H1 (cell line): ENCODE measurements around the gene TCF21. TPM values are rescaled to one million over a fixed set of nuclear protein-coding genes. Genes with fewer than 3 reads are reported as not detected.

Source experiments
- CTCF ChIA-PET: fragments of 300-600 bp; sonication (Branson Sonifier 250); formaldehyde crosslinking; loops from one replicate; lab custom pipeline; 2021; ENCODE audit not compliant: partially characterized antibody; lab: Charles Lee
- POLR2A ChIA-PET: fragments of 300-600 bp; sonication (Branson Sonifier 250); formaldehyde crosslinking; loops from one replicate; lab custom pipeline; 2021; ENCODE audit warnings: inconsistent platforms; ENCODE audit not compliant: partially characterized antibody; lab: Charles Lee
- DNase-seq, 2 experiments: peaks; one replicate each; pipeline versions ENCODE4 v3.0.0 to v3.0.0-alpha.2; 2010 to 2022; ENCODE audit warnings: low spot score in 2 of 2, low read depth in 1 of 2, mixed read lengths in 1 of 2
- FAIRE-seq: peaks from 2 replicates; lab custom pipeline; 2011; peaks lifted over from hg19 to GRCh38; lab: Jason Lieb, UNC
- H2AFZ ChIP-seq: 2 replicates; pipeline ENCODE4 v1.8.1; 2012; ENCODE audit warnings: low read length, inconsistent platforms
- H2AK5ac ChIP-seq: 2 replicates; pipeline ENCODE4 v1.6.1; 2013; ENCODE audit warnings: low read depth, low read length
- H2BK120ac ChIP-seq: replicated peaks from 2 replicates; pipeline ENCODE3; 2013; ENCODE audit warnings: low read depth, low read length, inconsistent platforms
- H2BK12ac ChIP-seq: 2 replicates; pipeline ENCODE4 v1.6.1; 2013; ENCODE audit warnings: low read depth, low read length
- H2BK15ac ChIP-seq: 2 replicates; pipeline ENCODE4 v1.6.1; 2013; ENCODE audit warnings: low read length
- H2BK20ac ChIP-seq: 2 replicates; pipeline ENCODE4 v1.6.1; 2013; ENCODE audit warnings: low read length
- H2BK5ac ChIP-seq: 2 replicates; pipeline ENCODE4 v1.6.1; 2013; ENCODE audit warnings: low read depth, low read length
- H3K14ac ChIP-seq: 2 replicates; pipeline ENCODE4 v1.6.1; 2013; ENCODE audit warnings: inconsistent platforms; ENCODE audit not compliant: insufficient read length
- H3K18ac ChIP-seq: 2 replicates; pipeline ENCODE4 v1.6.1; 2013; ENCODE audit warnings: low read length; ENCODE audit errors: extremely low read depth
- H3K23ac ChIP-seq: 2 replicates; pipeline ENCODE4 v1.6.1; 2013; ENCODE audit warnings: inconsistent platforms; ENCODE audit not compliant: insufficient read length
- H3K23me2 ChIP-seq: 2 replicates; pipeline ENCODE4 v1.6.1; 2013; ENCODE audit warnings: low read depth, low read length
- H3K27ac ChIP-seq: 2 replicates; pipeline ENCODE4 v1.6.1; 2011; ENCODE audit warnings: low read depth, low read length, inconsistent platforms
- H3K27me3 ChIP-seq, 4 experiments: replicated peaks in 1 of 4; 1 replicate in 1 of 4; 2 replicates in 3 of 4; pipeline versions ENCODE4 v1.6.1 to v1.8.1; 2011 to 2013; ENCODE audit warnings: low read length in 3 of 4, mild to moderate bottlenecking in 3 of 4, inconsistent platforms in 2 of 4, mixed read lengths in 2 of 4, moderate library complexity in 1 of 4; ENCODE audit not compliant: control insufficient read depth in 3 of 4, insufficient read depth in 3 of 4; ENCODE audit errors: extremely low read depth in 1 of 4
- H3K36me3 ChIP-seq, 4 experiments: 2 replicates each; pipeline versions ENCODE4 v1.6.1 to v1.8.1; 2011 to 2013; ENCODE audit warnings: mild to moderate bottlenecking in 4 of 4, low read length in 3 of 4, moderate library complexity in 2 of 4, control low read depth in 1 of 4, inconsistent platforms in 1 of 4; ENCODE audit not compliant: insufficient read depth in 4 of 4, control insufficient read depth in 2 of 4
- H3K4ac ChIP-seq: replicated peaks from 2 replicates; pipeline ENCODE3; 2013; ENCODE audit warnings: low read length, low read depth, mixed read lengths, inconsistent platforms; ENCODE audit not compliant: insufficient read length
- H3K4me1 ChIP-seq, 4 experiments: replicated peaks in 1 of 4; 1 replicate in 1 of 4; 2 replicates in 3 of 4; pipeline versions ENCODE4 v1.6.1 to v1.8.1; 2011 to 2013; ENCODE audit warnings: low read length in 3 of 4, inconsistent platforms in 2 of 4, mixed read lengths in 1 of 4; ENCODE audit not compliant: insufficient read depth in 4 of 4, control insufficient read depth in 3 of 4
- H3K4me2 ChIP-seq, 2 experiments: 2 replicates each; pipeline versions ENCODE4 v1.6.1 to v1.8.1; 2011 to 2013; ENCODE audit warnings: low read depth in 2 of 2, low read length in 2 of 2, control low read depth in 1 of 2, inconsistent platforms in 1 of 2, mild to moderate bottlenecking in 1 of 2; ENCODE audit not compliant: insufficient read depth in 1 of 2
- H3K4me3 ChIP-seq, 4 experiments: fragments of 200-600, 300-600 bp in 1 of 4; sonication (generic), shearing (Covaris generic), sonication (Bioruptor Twin) in 1 of 4; 2 replicates each; pipeline versions ENCODE4 v1.5.1 to v1.8.1; 2011 to 2016; ENCODE audit warnings: low read length in 4 of 4, low read depth in 3 of 4, control low read depth in 2 of 4, inconsistent platforms in 2 of 4, mild to moderate bottlenecking in 2 of 4, mixed read lengths in 1 of 4, moderate library complexity in 1 of 4; ENCODE audit not compliant: insufficient read depth in 2 of 4; ENCODE audit errors: extremely low read depth in 1 of 4
- H3K56ac ChIP-seq: replicated peaks from 2 replicates; pipeline ENCODE3; 2013; ENCODE audit warnings: low read depth, mild to moderate bottlenecking, mixed read lengths, low read length, inconsistent platforms; ENCODE audit not compliant: insufficient read length
- H3K79me1 ChIP-seq: 2 replicates; pipeline ENCODE4 v1.6.1; 2013; ENCODE audit warnings: low read depth, low read length, control low read depth
- H3K79me2 ChIP-seq, 2 experiments: 2 replicates each; pipeline versions ENCODE4 v1.6.1 to v1.8.1; 2012 to 2013; ENCODE audit warnings: low read length in 2 of 2, mild to moderate bottlenecking in 2 of 2, inconsistent platforms in 1 of 2; ENCODE audit not compliant: insufficient read depth in 2 of 2, control insufficient read depth in 1 of 2
- H3K9ac ChIP-seq, 4 experiments: replicated peaks in 1 of 4; 1 replicate in 1 of 4; 2 replicates in 3 of 4; pipeline versions ENCODE4 v1.6.1 to v1.8.1; 2011 to 2013; ENCODE audit warnings: low read depth in 3 of 4, low read length in 3 of 4, control low read depth in 2 of 4, mild to moderate bottlenecking in 2 of 4, moderate library complexity in 2 of 4, inconsistent platforms in 1 of 4; ENCODE audit errors: extremely low read depth in 1 of 4
- H3K9me3 ChIP-seq, 2 experiments: 2 replicates each; pipeline versions ENCODE4 v1.6.1 to v1.8.1; 2012 to 2013; ENCODE audit warnings: mild to moderate bottlenecking in 2 of 2, moderate library complexity in 2 of 2, control low read depth in 1 of 2, inconsistent platforms in 1 of 2, low read depth in 1 of 2, low read length in 1 of 2, mixed read lengths in 1 of 2; ENCODE audit not compliant: insufficient read depth in 2 of 2
- H4K20me1 ChIP-seq, 2 experiments: replicated peaks in 1 of 2; 2 replicates each; pipeline versions ENCODE3 to v1.8.1; 2011 to 2013; ENCODE audit warnings: inconsistent platforms in 2 of 2, low read length in 2 of 2, mild to moderate bottlenecking in 1 of 2; ENCODE audit not compliant: insufficient read depth in 2 of 2, control insufficient read depth in 1 of 2
- H4K5ac ChIP-seq: 2 replicates; pipeline ENCODE4 v1.6.1; 2013; ENCODE audit warnings: low read length, low read depth, mixed read lengths, inconsistent platforms; ENCODE audit not compliant: insufficient read length
- H4K8ac ChIP-seq: 2 replicates; pipeline ENCODE4 v1.8.0; 2013; ENCODE audit warnings: mild to moderate bottlenecking, moderate library complexity, low read length, inconsistent platforms; ENCODE audit not compliant: insufficient read depth; ENCODE audit errors: extremely low read depth
- H4K91ac ChIP-seq: replicated peaks from 2 replicates; pipeline ENCODE3; 2013; ENCODE audit warnings: low read length, mixed read lengths, inconsistent platforms; ENCODE audit not compliant: insufficient read length
- CBX5 ChIP-seq: fragments of 300-800, 300-1000 bp; sonication (generic); IDR thresholded peaks from 2 replicates; pipeline ENCODE4 v1.7.1; 2016; ENCODE audit warnings: antibody characterized with exemption, low read length, low read depth
- CHD2 ChIP-seq: IDR thresholded peaks from 2 replicates; pipeline ENCODE4 v1.6.1; 2012; ENCODE audit warnings: low read length, improper control_type of control experiment
- PHF8 ChIP-seq: fragments of 200-600 bp; sonication (generic); conservative IDR thresholded peaks from 2 replicates; pipeline ENCODE4 v1.7.1; 2012; ENCODE audit warnings: low read depth, mild to moderate bottlenecking, inconsistent platforms, low read length, moderate library complexity
- RFX5 ChIP-seq: IDR thresholded peaks from 2 replicates; pipeline ENCODE4 v1.6.1; 2011; ENCODE audit warnings: low read depth, low read length, improper control_type of control experiment, borderline replicate concordance
- SIN3A ChIP-seq, 2 experiments: IDR thresholded peaks in 1 of 2; conservative IDR thresholded peaks in 1 of 2; 2 replicates each; pipeline ENCODE4 v1.6.1; 2011 to 2012; ENCODE audit warnings: low read length in 2 of 2, improper control_type of control experiment in 1 of 2, low read depth in 1 of 2, mild to moderate bottlenecking in 1 of 2
- SIX5 ChIP-seq: IDR thresholded peaks from 2 replicates; pipeline ENCODE4 v1.6.1; 2011; ENCODE audit warnings: mild to moderate bottlenecking, low read depth, low read length
- SP2 ChIP-seq: IDR thresholded peaks from 2 replicates; pipeline ENCODE4 v1.6.1; 2012; ENCODE audit warnings: mild to moderate bottlenecking, low read length, inconsistent platforms
- SUZ12 ChIP-seq: fragments of 200-600 bp; sonication (generic); IDR thresholded peaks from 2 replicates; pipeline ENCODE4 v1.6.1; 2012; ENCODE audit warnings: mild to moderate bottlenecking, inconsistent platforms, low read length, moderate library complexity, mixed read lengths
- TAF1 ChIP-seq: IDR thresholded peaks from 2 replicates; pipeline ENCODE4 v1.6.1; 2011; ENCODE audit warnings: mild to moderate bottlenecking, low read depth, low read length
- USF2 ChIP-seq: IDR thresholded peaks from 2 replicates; pipeline ENCODE4 v1.6.1; 2011; ENCODE audit warnings: low read length, improper control_type of control experiment
- WGBS, 2 experiments: shearing (Covaris generic) in 1 of 2; methylation state at CpG; one replicate each; pipeline versions ENCODE4 v1.1.6 to v1.1.7; 2013 to 2015; ENCODE audit warnings: low lambda C conversion rate in 2 of 2, mixed read lengths in 2 of 2, inconsistent platforms in 1 of 2, low coverage in 1 of 2, missing lambda C conversion rate in 1 of 2; ENCODE audit not compliant: insufficient replicate concordance in 2 of 2, insufficient coverage in 1 of 2, insufficient read length in 1 of 2; ENCODE audit errors: extremely low coverage in 1 of 2, missing lambda C conversion rate in 1 of 2; 5-methylcytosine and 5-hydroxymethylcytosine counted together
- polyA plus RNA-seq, 7 experiments: library from polyadenylated mRNA; depleted of rRNA in 3 of 7; stranded (reverse) in 5 of 7; unstranded in 2 of 7; fragments of >200 nt in 5 of 7; fragments of 200-250 nt in 2 of 7; gene quantifications; 1 replicate in 5 of 7; 2 replicates in 1 of 7; 4 replicates in 1 of 7; pipeline versions ENCODE4 v1.2.1 to v1.2.3, GENCODE V29; 2011 to 2013; ENCODE audit warnings: missing spikeins in 2 of 7, mixed read lengths in 2 of 7
- total RNA-seq: library from RNA; stranded (reverse); fragmentation: NEBNext Ultra II Directional; extraction: Animal tissue kit (Norgen Biotek cat#: 25700); gene quantifications from 2 replicates; pipeline ENCODE4 v1.2.1, GENCODE V29; 2021

Gene TCF21
- total and polyA plus RNA-seq, 2 of the 8 experiments (the other 6 are each of a cell fraction or from before 2014, with no cell fraction given) = 0.05 to 0.09 TPM

GRCh38 chr6:133886104-133886775, 2.7 kb upstream of the TCF21 start:
- FAIRE-seq (no peak), DNase-seq (no peak)
- WGBS, 2 experiments = 83% methylated on average over 2 of the region's 2 CpGs; no CpG with 5 or more reads in 1 of the 2 experiments
- POLR2A ChIA-PET = interaction anchor here (0.7 kb wide), 1 partner anchor 858 kb away, joined by 3 read pairs; no protein-coding TSS in a partner anchor
- H3K4me1 ChIP-seq = peaks cover 0 to 9% (median 5%) of the 10 kb centered on the region in 4 experiments; a peak in 4 of 7 replicates
- CTCF ChIA-PET = interaction anchor here (1.2 to 5.4 kb wide), 4 partner anchors 8 to 317 kb away, joined by 3 to 16 read pairs (median 4); no protein-coding TSS in a partner anchor
- no peaks in the 10 kb centered on the region for H3K79me2 ChIP-seq
- no peaks in the 10 kb centered on the region for H3K79me1 ChIP-seq
- H2BK5ac ChIP-seq = no peak overlapping the region
- H3K9me3 ChIP-seq = no peaks in the 10 kb centered on the region
- H3K14ac ChIP-seq = no peak overlapping the region
- no peak overlapping the region for H4K91ac ChIP-seq
- H3K56ac ChIP-seq = no peak overlapping the region
- H4K20me1 ChIP-seq = peaks cover 0 to 1% of the 10 kb centered on the region in 2 experiments
- no peak overlapping the region for H2BK120ac ChIP-seq
- H3K18ac ChIP-seq = no peak overlapping the region
- H3K27me3 ChIP-seq = peaks cover 10 to 39% (median 29%) of the 10 kb centered on the region in 4 experiments
- no peak overlapping the region for H2AK5ac ChIP-seq
- no peak overlapping the region for H4K8ac ChIP-seq
- H3K4ac ChIP-seq = no peak overlapping the region
- no peak overlapping the region for H3K9ac ChIP-seq
- H2BK15ac ChIP-seq = no peak overlapping the region
- no peak overlapping the region for H2BK12ac ChIP-seq
- H3K36me3 ChIP-seq = no peaks in the 10 kb centered on the region
- H2BK20ac ChIP-seq = no peak overlapping the region
- H3K23me2 ChIP-seq = peaks cover 14% of the 10 kb centered on the region
- no peak overlapping the region for H3K4me2 ChIP-seq
- H3K4me3 ChIP-seq = no peak overlapping the region
- no peak overlapping the region for H2AFZ ChIP-seq
- H4K5ac ChIP-seq = no peak overlapping the region
- no peak overlapping the region for H3K23ac ChIP-seq
- no peak overlapping the region for H3K27ac ChIP-seq
- TF ChIP-seq USF2 (no peak), SUZ12 (no peak), SIN3A (conservative IDR thresholded peaks at IDR 0.05 in 1 of 2, IDR thresholded peaks at IDR 0.05 in 1 of 2; ENCODE audit: low read depth in 1 of 2, low read length in 2 of 2) (no peak), RFX5 (no peak), CHD2 (no peak), CBX5 (no peak), TAF1 (no peak), SP2 (no peak), PHF8 (no peak), SIX5 (no peak)
